Effector memory CD4-positive, alpha-beta T cell (primary cell): Measurements from ENCODE around the gene UGT1A1.

Source experiments
- DNase-seq, 3 donors: peaks; one replicate each; pipeline ENCODE4 v3.0.0-alpha.2; 2020
- H3K27ac ChIP-seq: 2 replicates; pipeline ENCODE4 v1.7.0; 2013; ENCODE audit warnings: mild to moderate bottlenecking, low read length, moderate library complexity; ENCODE audit not compliant: insufficient read depth, poor library complexity, severe bottlenecking
- H3K27me3 ChIP-seq: replicated peaks from 2 replicates; pipeline ENCODE4 v1.7.0; 2013; ENCODE audit warnings: mild to moderate bottlenecking, low read length; ENCODE audit not compliant: insufficient read depth, control insufficient read depth, poor library complexity, severe bottlenecking
- H3K36me3 ChIP-seq: 2 replicates; pipeline ENCODE4 v1.7.0; 2013; ENCODE audit warnings: mild to moderate bottlenecking, low read length, moderate library complexity; ENCODE audit not compliant: control insufficient read depth, insufficient read depth
- H3K4me1 ChIP-seq: 2 replicates; pipeline ENCODE4 v1.7.0; 2013; ENCODE audit warnings: low read length, mild to moderate bottlenecking; ENCODE audit not compliant: control insufficient read depth, insufficient read depth, poor library complexity, severe bottlenecking
- H3K4me3 ChIP-seq: 2 replicates; pipeline ENCODE4 v1.7.0; 2013; ENCODE audit warnings: low read length, low read depth, mild to moderate bottlenecking; ENCODE audit not compliant: insufficient read depth, poor library complexity, severe bottlenecking
- H3K9me3 ChIP-seq: 2 replicates; pipeline ENCODE4 v1.7.0; 2013; ENCODE audit warnings: mild to moderate bottlenecking, low read length, moderate library complexity; ENCODE audit not compliant: control insufficient read depth

Gene UGT1A1

DNA sequence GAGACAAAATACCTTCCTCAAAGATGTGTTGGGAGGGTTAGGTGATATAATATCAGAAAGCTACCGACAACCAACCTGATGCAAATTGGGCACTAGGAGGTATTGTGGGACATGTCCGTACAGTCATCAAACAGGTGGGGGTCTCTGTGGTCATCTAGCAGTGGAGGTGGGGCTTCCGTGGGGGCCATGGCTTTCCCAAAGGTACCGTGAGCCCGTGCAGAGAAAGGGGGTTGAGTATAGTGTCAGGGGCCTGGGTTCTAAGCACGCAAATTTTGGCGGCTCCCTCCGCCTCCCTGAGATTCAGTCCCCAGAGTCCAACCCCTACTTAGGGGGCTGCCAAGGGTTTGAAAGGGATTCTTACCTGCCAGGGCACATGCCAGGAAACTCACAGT, 61.6 kb downstream of the UGT1A1 start:
- Histone ChIP-seq H3K27ac (no peak overlapping the region), H3K36me3 (no peaks in the 10 kb centered on the region), H3K9me3 (no peaks in the 10 kb centered on the region), H3K4me1 (no peaks in the 10 kb centered on the region), H3K27me3 (no peaks in the 10 kb centered on the region), H3K4me3 (no peak overlapping the region)
- DNase-seq, result no peak

DNA sequence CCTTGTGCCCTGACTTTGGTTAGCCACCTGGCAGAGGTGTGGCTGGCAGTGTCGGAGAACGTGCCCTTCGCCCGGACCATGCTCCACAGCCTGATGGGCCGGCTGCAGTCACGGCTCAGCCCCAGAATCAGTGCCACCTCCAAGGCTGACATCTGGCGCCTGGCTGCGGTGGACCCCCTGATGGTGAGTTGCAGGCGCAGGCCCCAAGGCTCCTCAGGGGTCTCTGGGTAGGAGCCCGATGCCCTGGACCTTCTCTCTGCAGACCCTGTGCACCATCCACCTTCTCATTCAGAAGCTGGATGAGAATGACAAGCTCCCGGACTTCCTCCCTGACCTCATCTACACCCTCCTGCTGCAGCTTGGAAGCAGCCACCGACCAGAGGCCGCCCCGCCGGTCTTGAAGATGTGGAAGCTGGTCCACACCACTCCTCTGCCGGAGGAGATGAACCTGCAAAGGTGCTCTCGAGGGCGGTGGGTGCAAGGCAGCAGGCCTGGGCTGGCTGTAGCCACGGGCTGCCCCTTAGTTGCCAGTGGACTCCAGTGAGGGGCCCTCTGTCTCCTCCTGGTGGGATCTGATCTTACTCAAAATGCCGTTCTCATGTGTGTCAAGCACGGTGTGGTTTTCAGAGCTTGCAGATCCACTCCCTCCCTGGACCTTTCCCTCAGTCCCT, 62.2 kb downstream of the UGT1A1 start:
- Histone ChIP-seq H3K4me1 (no peaks in the 10 kb centered on the region), H3K4me3 (no peak overlapping the region), H3K36me3 (no peaks in the 10 kb centered on the region), H3K27ac (no peak overlapping the region), H3K27me3 (no peaks in the 10 kb centered on the region), H3K9me3 (no peaks in the 10 kb centered on the region)
- DNase-seq, result no peak
